K562 (cell line): ENCODE results near the gene TMEM214. TPM values are rescaled to one million over a fixed set of nuclear protein-coding genes. Genes with fewer than 3 reads are reported as not detected.
A peak's percentile ranks its signal among the peaks of the same experiment; 100 is the strongest.

Experiments used
- CTCFL ChIP-seq: IDR thresholded peaks from 2 replicates; pipeline ENCODE4 v1.6.1; 2011; ENCODE audit warnings: borderline replicate concordance, low read depth, mild to moderate bottlenecking, moderate library complexity, low read length; ENCODE audit not compliant: insufficient read depth, poor library complexity, severe bottlenecking
- CXXC5 ChIP-seq: fragments of 250-450 bp; sonication (Bioruptor Pico); IDR thresholded peaks from 2 replicates; pipeline ENCODE4 v1.8.0; 2022; ENCODE audit warnings: inconsistent platforms, mild to moderate bottlenecking, moderate library complexity
- KLF6 ChIP-seq: fragments of 250-450 bp; sonication (Bioruptor Pico); IDR thresholded peaks from 2 replicates; pipeline ENCODE4 v1.4.0; 2020; ENCODE audit warnings: mild to moderate bottlenecking, moderate library complexity, borderline replicate concordance
- MBD1 ChIP-seq: fragments of 250-450 bp; sonication (Bioruptor Pico); IDR thresholded peaks from 2 replicates; pipeline ENCODE4 v1.8.0; 2022; ENCODE audit warnings: inconsistent platforms
- PCBP1 ChIP-seq: fragments of 200-400 bp; formaldehyde crosslinking; IDR thresholded peaks from 2 replicates; pipeline ENCODE4 v1.6.1; 2018; ENCODE audit warnings: mild to moderate bottlenecking, low read depth, low read length; ENCODE audit not compliant: poor library complexity, severe bottlenecking
- PHTF2 ChIP-seq: fragments of 250-450 bp; sonication (Bioruptor Pico); IDR thresholded peaks from 2 replicates; pipeline ENCODE4 v1.5.0; 2021; ENCODE audit warnings: mild to moderate bottlenecking
- RBFOX2 ChIP-seq: fragments of 200-400 bp; formaldehyde crosslinking; IDR thresholded peaks from 2 replicates; pipeline ENCODE4 v1.6.1; 2017; ENCODE audit warnings: low read depth, mild to moderate bottlenecking, low read length, moderate library complexity
- WHSC1 ChIP-seq: IDR thresholded peaks from one replicate; pipeline ENCODE4 v1.6.1; 2012; ENCODE audit warnings: low read length, control low read depth, inconsistent platforms
- XRCC5 ChIP-seq: fragments of 200-400 bp; formaldehyde crosslinking; IDR thresholded peaks from 2 replicates; pipeline ENCODE4 v1.6.1; 2017; ENCODE audit warnings: low read depth, mild to moderate bottlenecking, low read length
- ZBTB7A ChIP-seq: IDR thresholded peaks from 2 replicates; pipeline ENCODE4 v1.6.1; 2011; ENCODE audit warnings: low read depth, mild to moderate bottlenecking, low read length, moderate library complexity, borderline replicate concordance; ENCODE audit not compliant: control insufficient read depth
- ZNF609 ChIP-seq: sonication (generic); formaldehyde crosslinking; IDR thresholded peaks from 2 replicates; pipeline ENCODE4 v1.8.1; 2023; ENCODE audit warnings: missing genetic modification reagents, mild to moderate bottlenecking, borderline replicate concordance
- polyA plus RNA-seq, 8 experiments: library from polyadenylated mRNA; depleted of rRNA in 4 of 8; stranded (reverse) in 5 of 8; unstranded in 3 of 8; fragments of >200 nt; fragmentation: Nextera tagmentation in 2 of 8; fragmentation: Illumina TruSeq in 1 of 8; extraction: Ambion mirVana in 2 of 8; extraction: Trizol in 1 of 8; gene quantifications; 2 replicates each; pipeline versions ENCODE4 v1.2.1 to v1.2.3, GENCODE V29; 2011 to 2014; ENCODE audit warnings: inconsistent platforms in 1 of 8, missing spikeins in 1 of 8
- total RNA-seq, 7 experiments: library from RNA; depleted of rRNA in 6 of 7; stranded (reverse); fragments of >200 nt in 6 of 7; fragmentation: Illumina TruSeq in 2 of 7; extraction: Trizol in 2 of 7; gene quantifications; 2 replicates each; pipeline versions ENCODE4 v1.2.1 to v1.2.3, GENCODE V29; 2011 to 2021; ENCODE audit warnings: low replicate concordance in 1 of 7
- TF ChIP-seq, protein P1 (sequence below), 2 experiments: fragments of 200-800 bp in 1 of 2; sonication (Bioruptor generic) in 1 of 2; sonication (generic) in 1 of 2; formaldehyde crosslinking in 1 of 2; IDR thresholded peaks in 1 of 2; conservative IDR thresholded peaks in 1 of 2; 2 replicates each; pipeline versions ENCODE4 v1.5.0 to v1.6.1; 2016 to 2020; ENCODE audit warnings: missing compliant biosample characterization in 1 of 2, missing genetic modification characterization in 1 of 2, missing genetic modification reagents in 1 of 2
- TF ChIP-seq, protein P2 (sequence below): sonication (generic); formaldehyde crosslinking; IDR thresholded peaks from 2 replicates; pipeline ENCODE4 v1.8.1; 2023; ENCODE audit warnings: mild to moderate bottlenecking, missing genetic modification reagents, moderate library complexity

TMEM214 gene
- total and polyA plus RNA-seq, 9 of the 15 experiments (the other 6 are each of a cell fraction or from before 2014, with no cell fraction given), result 11.4 to 81.4 (median 44.1) TPM

DNA sequence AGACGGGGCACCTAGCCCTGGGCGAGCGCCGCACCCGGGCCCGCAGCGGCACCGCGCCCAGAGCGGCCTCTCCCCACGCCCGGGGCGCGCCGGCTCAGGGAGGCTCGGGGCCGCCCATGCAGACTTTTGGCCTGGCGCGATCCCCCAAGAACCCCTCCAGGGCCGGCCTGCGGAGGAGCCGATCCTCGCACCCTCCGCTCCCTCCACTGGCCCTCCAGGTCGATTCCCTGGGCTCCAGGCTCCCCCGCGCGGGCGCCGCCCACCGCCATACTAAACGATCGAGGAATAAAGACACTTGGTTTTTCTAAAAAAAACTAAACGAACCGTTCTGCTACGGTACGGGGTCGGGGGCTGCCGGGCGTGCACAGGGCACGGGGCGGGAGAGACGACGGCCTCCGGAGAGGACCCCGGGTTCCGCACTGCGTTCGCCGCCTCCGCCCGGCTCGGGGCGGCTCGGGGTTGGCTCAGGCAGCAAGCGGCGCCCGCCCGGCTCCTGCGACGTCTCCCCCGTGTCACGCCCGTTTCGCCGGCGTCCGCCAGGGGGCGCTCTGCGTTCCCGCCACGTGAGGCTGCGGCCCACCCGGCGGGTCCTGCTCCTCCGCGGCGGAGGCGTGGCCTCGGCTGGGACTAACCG lies 53.4 kb downstream of the TMEM214 start (continued):
- TF ChIP-seq ZNF609 (CRISPR knock-in tag), result 0 out of 2 replicates have a peak, but pooled peaks have one; percentile 22
- TF ChIP-seq WHSC1, result no peak
- TF ChIP-seq CTCFL, result peak; percentile 96
- no peak for TF ChIP-seq PHTF2 (CRISPR knock-in tag)
- peak; percentile 84 for TF ChIP-seq RBFOX2
- TF ChIP-seq CXXC5 (CRISPR knock-in tag), result peak; percentile 95
- TF ChIP-seq, protein P1, sequence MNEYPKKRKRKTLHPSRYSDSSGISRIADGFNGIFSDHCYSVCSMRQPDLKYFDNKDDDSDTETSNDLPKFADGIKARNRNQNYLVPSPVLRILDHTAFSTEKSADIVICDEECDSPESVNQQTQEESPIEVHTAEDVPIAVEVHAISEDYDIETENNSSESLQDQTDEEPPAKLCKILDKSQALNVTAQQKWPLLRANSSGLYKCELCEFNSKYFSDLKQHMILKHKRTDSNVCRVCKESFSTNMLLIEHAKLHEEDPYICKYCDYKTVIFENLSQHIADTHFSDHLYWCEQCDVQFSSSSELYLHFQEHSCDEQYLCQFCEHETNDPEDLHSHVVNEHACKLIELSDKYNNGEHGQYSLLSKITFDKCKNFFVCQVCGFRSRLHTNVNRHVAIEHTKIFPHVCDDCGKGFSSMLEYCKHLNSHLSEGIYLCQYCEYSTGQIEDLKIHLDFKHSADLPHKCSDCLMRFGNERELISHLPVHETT (CRISPR knock-in tag; conservative IDR thresholded peaks at IDR 0.05 in 1 of 2, IDR thresholded peaks at IDR 0.05 in 1 of 2), result peak in 1 of 2 experiments; percentile 72; a peak in 1 of 4 replicates
- 0 out of 2 replicates have a peak, but pooled peaks have one; percentile 54 for TF ChIP-seq MBD1 (CRISPR knock-in tag)
- TF ChIP-seq, protein P2, sequence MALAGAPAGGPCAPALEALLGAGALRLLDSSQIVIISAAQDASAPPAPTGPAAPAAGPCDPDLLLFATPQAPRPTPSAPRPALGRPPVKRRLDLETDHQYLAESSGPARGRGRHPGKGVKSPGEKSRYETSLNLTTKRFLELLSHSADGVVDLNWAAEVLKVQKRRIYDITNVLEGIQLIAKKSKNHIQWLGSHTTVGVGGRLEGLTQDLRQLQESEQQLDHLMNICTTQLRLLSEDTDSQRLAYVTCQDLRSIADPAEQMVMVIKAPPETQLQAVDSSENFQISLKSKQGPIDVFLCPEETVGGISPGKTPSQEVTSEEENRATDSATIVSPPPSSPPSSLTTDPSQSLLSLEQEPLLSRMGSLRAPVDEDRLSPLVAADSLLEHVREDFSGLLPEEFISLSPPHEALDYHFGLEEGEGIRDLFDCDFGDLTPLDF (CRISPR knock-in tag), result peak; percentile 55; the same call in 1 of the 2 replicates
- peak; percentile 23 for TF ChIP-seq PCBP1
- TF ChIP-seq ZBTB7A, result peak; percentile 97
- TF ChIP-seq XRCC5, result peak; percentile 80; the same call in 1 of the 2 replicates
- TF ChIP-seq KLF6 (CRISPR knock-in tag), result peak; percentile 23; the same call in 1 of the 2 replicates
